ENCODE results near the gene ZNF692.

Gene ZNF692

GRCh38 chr1:248840946-248841345, 17.9 kb downstream of the ZNF692 start:
- no peak overlapping the region for H2AK5ac ChIP-seq (ENCODE audit: low read length)
- no peak overlapping the region for H4K5ac ChIP-seq (ENCODE audit: low read length)
- H2BK120ac ChIP-seq (ENCODE audit: low read depth, low read length): no peak overlapping the region
- H3K18ac ChIP-seq (ENCODE audit: low read length): no peak overlapping the region
- peaks cover 4% of the 10 kb centered on the region for H3K79me1 ChIP-seq (ENCODE audit: low read length)
- no peak for DNase-seq
- H3K4me2 ChIP-seq (ENCODE audit: low read length): no peak overlapping the region
- H3K27ac ChIP-seq (ENCODE audit: low read depth, low read length): no peak overlapping the region
- no peak overlapping the region for H2BK5ac ChIP-seq (ENCODE audit: low read length)
- H2BK15ac ChIP-seq (replicated peaks; ENCODE audit: low read depth): no peak overlapping the region
- H3K36me3 ChIP-seq (ENCODE audit: control insufficient read depth, insufficient read depth, low read length): no peaks in the 10 kb centered on the region
- no peaks in the 10 kb centered on the region for H3K27me3 ChIP-seq (ENCODE audit: insufficient read depth, low read length, poor library complexity)
- peaks cover 6% of the 10 kb centered on the region for H3K79me2 ChIP-seq (ENCODE audit: control insufficient read depth, insufficient read depth, low read length)
- no peak overlapping the region for H3K56ac ChIP-seq (ENCODE audit: low read length)
- no peak overlapping the region for H3K23ac ChIP-seq (ENCODE audit: low read length)
- no peak overlapping the region for H3K4ac ChIP-seq (ENCODE audit: low read depth, low read length)
- WGBS (ENCODE audit: extremely low coverage, insufficient coverage, low lambda C conversion rate): no CpG with 5 or more reads among the region's 4 CpGs
- H3K4me3 ChIP-seq (ENCODE audit: low read length): no peak overlapping the region
- H4K8ac ChIP-seq (ENCODE audit: low read depth, low read length): no peak overlapping the region
- H3K4me1 ChIP-seq (ENCODE audit: control insufficient read depth, low read depth, low read length): peaks cover 5% of the 10 kb centered on the region
- no peak overlapping the region for H3K9ac ChIP-seq (ENCODE audit: low read length)

DNA sequence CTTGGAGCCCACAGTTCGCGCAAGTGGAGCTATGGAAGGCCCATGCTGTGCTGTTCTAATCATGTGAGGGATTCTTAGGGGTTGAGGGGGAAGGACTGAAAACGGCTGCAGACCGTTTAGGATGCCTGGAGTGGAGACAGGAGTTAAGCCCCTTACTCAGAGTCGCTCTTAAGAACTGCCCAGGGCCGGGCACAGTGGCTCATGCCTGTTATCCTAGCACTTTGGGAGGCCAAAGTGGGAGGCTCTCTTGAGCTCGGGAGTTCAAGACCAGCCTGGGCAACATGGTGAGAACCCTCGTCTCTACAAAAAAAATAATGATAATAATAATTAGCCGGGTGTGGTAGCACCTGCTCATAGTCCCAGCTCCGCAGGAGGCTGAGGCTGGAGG, 19.7 kb downstream of the ZNF692 start:
- H4K8ac ChIP-seq (ENCODE audit: low read depth, low read length): no peak overlapping the region
- H2BK5ac ChIP-seq (ENCODE audit: low read length): no peak overlapping the region
- H3K4me3 ChIP-seq (ENCODE audit: low read length): peak overlapping the region; percentile 79
- H3K36me3 ChIP-seq (ENCODE audit: control insufficient read depth, insufficient read depth, low read length): no peaks in the 10 kb centered on the region
- no peak for DNase-seq
- H2AK5ac ChIP-seq (ENCODE audit: low read length): no peak overlapping the region
- H3K23ac ChIP-seq (ENCODE audit: low read length): no peak overlapping the region
- H2BK120ac ChIP-seq (ENCODE audit: low read depth, low read length): no peak overlapping the region
- no CpG with 5 or more reads among the region's 10 CpGs for WGBS (ENCODE audit: extremely low coverage, insufficient coverage, low lambda C conversion rate)
- H3K9ac ChIP-seq (ENCODE audit: low read length): peak overlapping the region; percentile 96
- no peak overlapping the region for H4K5ac ChIP-seq (ENCODE audit: low read length)
- peaks cover 5% of the 10 kb centered on the region for H3K4me1 ChIP-seq (ENCODE audit: control insufficient read depth, low read depth, low read length)
- peaks cover 4% of the 10 kb centered on the region for H3K79me1 ChIP-seq (ENCODE audit: low read length)
- H3K27me3 ChIP-seq (ENCODE audit: insufficient read depth, low read length, poor library complexity): no peaks in the 10 kb centered on the region
- H3K4ac ChIP-seq (ENCODE audit: low read depth, low read length): no peak overlapping the region
- peak overlapping the region; percentile 98 for H3K56ac ChIP-seq (ENCODE audit: low read length)
- H3K4me2 ChIP-seq (ENCODE audit: low read length): peak overlapping the region; percentile 98
- no peak overlapping the region for H3K18ac ChIP-seq (ENCODE audit: low read length)
- H2BK15ac ChIP-seq (replicated peaks; ENCODE audit: low read depth): no peak overlapping the region
- H3K79me2 ChIP-seq (ENCODE audit: control insufficient read depth, insufficient read depth, low read length): peaks cover 6% of the 10 kb centered on the region
- H3K27ac ChIP-seq (ENCODE audit: low read depth, low read length): peak overlapping the region; percentile 58

DNA sequence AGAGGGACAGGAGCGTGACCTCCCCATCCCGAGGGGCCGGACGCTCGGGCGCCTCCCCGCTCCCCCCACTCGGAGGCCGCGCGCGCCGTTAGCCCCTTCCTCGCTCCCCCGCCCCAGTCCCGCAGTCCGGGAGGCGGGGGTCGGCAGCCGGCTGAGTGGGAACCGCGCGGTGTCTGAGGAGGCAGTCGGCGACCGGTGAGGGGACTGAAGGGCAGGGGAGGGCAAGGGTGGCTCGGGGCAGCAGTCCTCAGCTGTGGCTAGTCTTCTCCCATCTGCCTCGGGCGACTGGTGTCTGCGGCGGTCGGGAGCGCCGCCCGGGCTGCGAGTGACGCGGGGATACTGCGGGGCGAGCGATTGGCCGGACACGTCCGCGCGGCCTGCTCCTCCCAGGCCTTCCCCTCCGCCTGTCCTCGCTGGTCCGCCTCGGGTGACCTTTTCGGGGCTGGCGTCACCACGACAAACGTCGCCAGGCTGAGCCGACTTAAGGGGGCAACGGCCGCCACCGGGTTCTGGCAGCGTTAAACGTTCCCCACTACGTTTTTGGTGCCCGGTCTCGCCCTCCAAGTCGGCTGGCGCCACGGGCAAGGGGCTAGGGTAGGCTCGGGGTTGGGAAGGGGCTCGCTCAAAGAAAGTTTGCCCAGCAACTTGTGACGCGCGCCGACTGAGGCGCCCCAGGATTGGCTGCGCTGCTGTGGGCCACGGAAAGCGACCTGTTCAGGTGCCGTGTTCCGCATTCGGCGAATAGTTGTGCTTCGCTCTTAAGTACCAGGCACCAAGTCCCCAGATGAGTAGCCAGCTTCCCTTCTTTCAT, 20.3 kb downstream of the ZNF692 start:
- peaks cover 4% of the 10 kb centered on the region for H3K79me1 ChIP-seq (ENCODE audit: low read length)
- DNase-seq: peak; percentile 97
- peaks cover 5% of the 10 kb centered on the region for H3K4me1 ChIP-seq (ENCODE audit: control insufficient read depth, low read depth, low read length)
- peak overlapping the region; percentile 98 for H3K56ac ChIP-seq (ENCODE audit: low read length)
- no peak overlapping the region for H2BK120ac ChIP-seq (ENCODE audit: low read depth, low read length)
- H2AK5ac ChIP-seq (ENCODE audit: low read length): no peak overlapping the region
- peak overlapping the region; percentile 96 for H3K9ac ChIP-seq (ENCODE audit: low read length)
- H3K18ac ChIP-seq (ENCODE audit: low read length): peak overlapping the region; percentile 53
- H2BK5ac ChIP-seq (ENCODE audit: low read length): peak overlapping the region; percentile 51
- H3K4ac ChIP-seq (ENCODE audit: low read depth, low read length): peak overlapping the region; percentile 22
- peak overlapping the region; percentile 83 for H3K4me3 ChIP-seq (ENCODE audit: low read length)
- peaks cover 6% of the 10 kb centered on the region for H3K79me2 ChIP-seq (ENCODE audit: control insufficient read depth, insufficient read depth, low read length)
- H4K8ac ChIP-seq (ENCODE audit: low read depth, low read length): no peak overlapping the region
- no peaks in the 10 kb centered on the region for H3K36me3 ChIP-seq (ENCODE audit: control insufficient read depth, insufficient read depth, low read length)
- H4K5ac ChIP-seq (ENCODE audit: low read length): no peak overlapping the region
- no CpG with 5 or more reads among the region's 82 CpGs for WGBS (ENCODE audit: extremely low coverage, insufficient coverage, low lambda C conversion rate)
- H3K23ac ChIP-seq (ENCODE audit: low read length): peak overlapping the region; percentile 59
- H3K27ac ChIP-seq (ENCODE audit: low read depth, low read length): peak overlapping the region; percentile 92
- H3K4me2 ChIP-seq (ENCODE audit: low read length): peak overlapping the region; percentile 98
- H3K27me3 ChIP-seq (ENCODE audit: insufficient read depth, low read length, poor library complexity): no peaks in the 10 kb centered on the region
- H2BK15ac ChIP-seq (replicated peaks; ENCODE audit: low read depth): no peak overlapping the region

GRCh38 chr1:248837781-248838356, 21.0 kb downstream of the ZNF692 start, which contains the start of gene ZNF672:
Gene ZNF672, plus strand, starts transcription at chr1:248838224. Its CDS starts 9,051 bp downstream, at chr1:248847275.
- Histone ChIP-seq H2AK5ac (ENCODE audit: low read length) (no peak within 1 kb of the TSS), H3K36me3 (ENCODE audit: control insufficient read depth, insufficient read depth, low read length) (no peaks in the 10 kb centered on the region), H3K9ac (ENCODE audit: low read length) (peak within 1 kb of the TSS; percentile 96), H3K23ac (ENCODE audit: low read length) (peak within 1 kb of the TSS; percentile 59), H3K4ac (ENCODE audit: low read depth, low read length) (peak within 1 kb of the TSS; percentile 22), H3K27me3 (ENCODE audit: insufficient read depth, low read length, poor library complexity) (no peaks in the 10 kb centered on the region), H2BK120ac (ENCODE audit: low read depth, low read length) (no peak within 1 kb of the TSS), H3K4me3 (ENCODE audit: low read length) (peak within 1 kb of the TSS; percentile 83), H3K18ac (ENCODE audit: low read length) (peak within 1 kb of the TSS; percentile 53), H3K79me1 (ENCODE audit: low read length) (peaks cover 4% of the 10 kb centered on the region), H3K27ac (ENCODE audit: low read depth, low read length) (peak within 1 kb of the TSS; percentile 92), H3K56ac (ENCODE audit: low read length) (peak within 1 kb of the TSS; percentile 98), H4K8ac (ENCODE audit: low read depth, low read length) (no peak within 1 kb of the TSS), H2BK5ac (ENCODE audit: low read length) (peak within 1 kb of the TSS; percentile 51), H3K4me2 (ENCODE audit: low read length) (peak within 1 kb of the TSS; percentile 98), H3K4me1 (ENCODE audit: control insufficient read depth, low read depth, low read length) (peaks cover 5% of the 10 kb centered on the region), H3K79me2 (ENCODE audit: control insufficient read depth, insufficient read depth, low read length) (peaks cover 6% of the 10 kb centered on the region), H4K5ac (ENCODE audit: low read length) (no peak within 1 kb of the TSS), H2BK15ac (replicated peaks; ENCODE audit: low read depth) (peak within 1 kb of the TSS; percentile 80)
- peak; percentile 98 for DNase-seq
- WGBS (ENCODE audit: extremely low coverage, insufficient coverage, low lambda C conversion rate): no CpG with 5 or more reads among the region's 48 CpGs

- Histone ChIP-seq H3K4ac (ENCODE audit: low read depth, low read length) (no peak overlapping the region), H3K18ac (ENCODE audit: low read length) (peak overlapping the region; percentile 6), H3K27ac (ENCODE audit: low read depth, low read length) (no peak overlapping the region), H2BK5ac (ENCODE audit: low read length) (no peak overlapping the region), H2BK120ac (ENCODE audit: low read depth, low read length) (no peak overlapping the region), H4K5ac (ENCODE audit: low read length) (no peak overlapping the region), H3K36me3 (ENCODE audit: control insufficient read depth, insufficient read depth, low read length) (no peaks in the 10 kb centered on the region), H3K4me1 (ENCODE audit: control insufficient read depth, low read depth, low read length) (peaks cover 5% of the 10 kb centered on the region), H3K4me2 (ENCODE audit: low read length) (peak overlapping the region; percentile 67), H2AK5ac (ENCODE audit: low read length) (no peak overlapping the region), H3K79me2 (ENCODE audit: control insufficient read depth, insufficient read depth, low read length) (peaks cover 6% of the 10 kb centered on the region), H3K79me1 (ENCODE audit: low read length) (peaks cover 4% of the 10 kb centered on the region), H2BK15ac (replicated peaks; ENCODE audit: low read depth) (peak overlapping the region; percentile 80), H3K27me3 (ENCODE audit: insufficient read depth, low read length, poor library complexity) (no peaks in the 10 kb centered on the region), H3K56ac (ENCODE audit: low read length) (peak overlapping the region; percentile 89), H3K9ac (ENCODE audit: low read length) (peak overlapping the region; percentile 74), H3K4me3 (ENCODE audit: low read length) (peak overlapping the region; percentile 32), H3K23ac (ENCODE audit: low read length) (no peak overlapping the region), H4K8ac (ENCODE audit: low read depth, low read length) (no peak overlapping the region)
- WGBS (ENCODE audit: extremely low coverage, insufficient coverage, low lambda C conversion rate): no CpG with 5 or more reads among the region's 11 CpGs
- no peak for DNase-seq
These were observed 21.7 kb downstream of the ZNF692 start for GRCh38 chr1:248837045-248837780.
